ENCODE measurements around the gene DAAM2.

Gene DAAM2

GRCh38 chr6:39887692-39888450 lies 95.7 kb downstream of the DAAM2 start:
- peak; percentile 78 for DNase-seq (ENCODE audit: low read depth)

GRCh38 chr6:39889229-39889628 lies 97.1 kb downstream of the DAAM2 start:
- DNase-seq (ENCODE audit: low read depth), result no peak

- DNase-seq (ENCODE audit: low read depth), result no peak
Observed at GRCh38 chr6:39891353-39891752, 99.2 kb downstream of the DAAM2 start.

GRCh38 chr6:39891976-39892375 lies 99.8 kb downstream of the DAAM2 start:
- DNase-seq (ENCODE audit: low read depth), result no peak

- DNase-seq (ENCODE audit: low read depth), result peak; percentile 57
Observed at GRCh38 chr6:39892490-39893129, 100.4 kb downstream of the DAAM2 start.

GRCh38 chr6:39893286-39893685 lies 101.1 kb downstream of the DAAM2 start:
- no peak for DNase-seq (ENCODE audit: low read depth)

GRCh38 chr6:39896701-39897100 lies 104.5 kb downstream of the DAAM2 start:
- no peak for DNase-seq (ENCODE audit: low read depth)

GRCh38 chr6:39897698-39898097 lies 105.5 kb downstream of the DAAM2 start:
- no peak for DNase-seq (ENCODE audit: low read depth)

GRCh38 chr6:39898625-39899024 lies 106.4 kb downstream of the DAAM2 start:
- DNase-seq (ENCODE audit: low read depth), result no peak

GRCh38 chr6:39899554-39900295 lies 107.5 kb downstream of the DAAM2 start:
- no peak for DNase-seq (ENCODE audit: low read depth)

- no peak for DNase-seq (ENCODE audit: low read depth)
Observed at GRCh38 chr6:39901116-39901655, 109.0 kb downstream of the DAAM2 start.

- DNase-seq (ENCODE audit: low read depth), result no peak
Observed at GRCh38 chr6:39901670-39902069, 109.5 kb downstream of the DAAM2 start.

GRCh38 chr6:39902136-39902535 lies 110.0 kb downstream of the DAAM2 start:
- DNase-seq (ENCODE audit: low read depth), result no peak

- DNase-seq (ENCODE audit: low read depth), result no peak
Observed at GRCh38 chr6:39902786-39903465, 110.8 kb downstream of the DAAM2 start.

GRCh38 chr6:39903656-39904055 lies 111.5 kb downstream of the DAAM2 start:
- DNase-seq (ENCODE audit: low read depth), result no peak

GRCh38 chr6:39904946-39905639 lies 112.9 kb downstream of the DAAM2 start:
- DNase-seq (ENCODE audit: low read depth), result no peak

- DNase-seq (ENCODE audit: low read depth), result no peak
Observed at GRCh38 chr6:39905640-39905975, 113.4 kb downstream of the DAAM2 start.

GRCh38 chr6:39906318-39906761 lies 114.2 kb downstream of the DAAM2 start:
- no peak for DNase-seq (ENCODE audit: low read depth)

GRCh38 chr6:39907871-39908575 lies 115.8 kb downstream of the DAAM2 start:
- no peak for DNase-seq (ENCODE audit: low read depth)

- no peak for DNase-seq (ENCODE audit: low read depth)
Observed at GRCh38 chr6:39908838-39909583, 116.8 kb downstream of the DAAM2 start.
